DMS 273 treated with DMSO at 0.1 percent for 48 hours (cell line): ENCODE data around the gene GPA33.
"Not testable (repeated sequence)": the region's sequence is repeated elsewhere in the genome, so short reads cannot be mapped to it uniquely, and the experiment has no call there.

Source experiments
- DNase-seq: peaks from one replicate; lab custom pipeline; 2025; lab: John Stamatoyannopoulos, UW

The GPA33 gene

DNA sequence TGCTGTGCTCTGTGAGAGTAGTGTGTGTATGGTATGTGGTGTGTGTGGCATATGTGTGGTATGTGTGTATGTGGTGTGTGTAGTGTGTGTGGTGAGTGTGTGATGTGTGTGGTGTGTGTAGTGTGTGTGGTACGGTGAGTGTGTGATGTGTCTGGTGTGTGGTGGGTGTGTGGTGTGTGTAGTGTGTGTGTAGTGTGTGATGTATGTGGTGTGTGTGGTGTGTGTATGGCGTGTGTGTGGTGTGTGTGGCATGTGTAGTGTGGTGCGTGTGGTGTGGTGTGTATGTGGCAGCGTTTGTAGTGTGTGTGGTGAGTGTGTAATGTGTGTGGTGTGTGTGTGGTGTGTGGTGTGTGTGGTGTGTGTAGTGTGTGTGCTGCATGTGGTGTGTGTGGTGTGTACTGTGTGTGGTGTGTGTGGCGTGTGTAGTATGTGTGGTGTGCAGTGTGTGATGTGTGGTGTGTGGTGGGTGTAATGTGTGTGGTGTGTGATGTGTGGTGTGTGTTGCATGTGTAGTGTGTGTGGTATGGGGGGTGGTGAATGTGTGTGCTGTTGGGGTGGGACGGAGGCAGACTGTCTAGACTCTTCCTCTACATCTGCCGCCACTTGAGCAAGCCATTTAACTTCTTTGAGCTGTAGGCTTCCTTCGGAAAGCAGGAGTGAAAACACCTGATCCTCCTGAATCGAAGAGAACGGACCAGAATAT lies 33.5 kb downstream of the GPA33 start:
- peak; percentile 66 for DNase-seq

DNA sequence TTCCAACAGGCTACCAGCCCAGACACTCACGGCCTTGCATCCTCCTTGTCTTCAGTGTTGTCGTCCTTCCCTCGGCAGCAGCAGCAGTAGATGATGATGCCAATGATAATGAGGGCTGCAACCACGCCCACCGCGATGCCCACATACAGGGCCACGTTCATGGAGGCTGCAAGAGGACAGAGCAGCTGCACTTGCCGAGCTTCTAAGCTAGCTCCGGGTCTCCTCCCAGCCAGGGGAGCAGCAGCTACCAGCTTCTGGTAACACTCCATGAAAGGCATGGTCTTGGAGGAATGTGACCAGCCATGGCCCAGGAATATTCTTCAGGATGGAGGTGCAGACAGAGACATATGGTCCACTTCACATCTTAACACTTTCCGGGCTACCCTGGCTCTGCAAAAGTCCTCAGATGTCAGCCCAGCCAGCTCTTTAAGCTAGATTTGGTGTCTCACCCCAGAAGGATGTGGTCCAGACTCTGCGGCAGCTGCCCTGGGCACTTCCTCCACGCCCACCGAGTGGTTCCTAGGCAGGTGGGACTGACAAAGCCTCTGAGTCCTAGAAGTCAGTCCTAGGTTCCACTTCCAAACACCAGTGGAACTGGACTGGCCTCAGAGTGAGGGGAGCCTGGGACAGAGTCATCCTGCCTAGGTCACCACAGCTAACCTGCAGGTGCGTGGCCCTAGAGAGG lies 35.1 kb downstream of the GPA33 start:
- DNase-seq: no peak

DNA sequence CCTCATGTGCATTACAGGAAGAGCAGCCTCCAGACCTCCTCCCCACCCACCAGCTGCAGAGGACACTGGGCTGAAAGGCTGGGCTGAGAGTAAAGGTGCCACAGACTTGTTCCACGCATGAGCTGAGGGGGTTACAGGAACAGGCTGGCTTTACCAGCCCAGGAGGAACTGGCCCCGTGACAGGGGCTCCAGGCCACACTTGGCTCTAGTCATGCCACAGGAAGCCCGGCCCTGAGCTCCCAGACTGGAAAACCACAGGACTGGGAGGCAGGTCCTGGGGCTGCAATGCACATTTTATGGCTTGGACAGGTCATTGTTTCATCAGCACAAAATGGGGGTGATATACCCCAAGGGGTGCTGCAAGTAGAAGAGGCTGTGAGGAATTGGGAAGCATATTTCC lies 35.6 kb downstream of the GPA33 start:
- no peak for DNase-seq

DNA sequence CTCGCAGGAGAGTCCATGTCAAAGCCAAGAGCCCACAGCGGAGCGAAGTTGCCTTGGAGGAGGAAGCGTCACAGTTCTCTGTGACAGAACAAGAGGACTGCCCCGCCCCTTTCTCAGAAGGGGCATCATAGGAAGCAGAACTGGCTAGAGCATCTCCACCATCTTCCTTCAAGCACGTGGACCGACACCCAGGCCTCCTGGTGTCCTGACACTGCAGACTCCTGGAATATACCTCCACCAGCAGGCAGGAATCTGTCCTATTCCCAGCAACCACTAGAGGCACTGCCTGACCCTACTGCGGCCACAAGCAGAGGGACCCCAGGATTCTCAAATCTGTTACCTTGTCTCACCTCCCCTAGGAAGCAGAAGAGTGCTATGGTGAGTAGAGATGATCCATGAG lies 37.8 kb downstream of the GPA33 start:
- no peak for DNase-seq

DNA sequence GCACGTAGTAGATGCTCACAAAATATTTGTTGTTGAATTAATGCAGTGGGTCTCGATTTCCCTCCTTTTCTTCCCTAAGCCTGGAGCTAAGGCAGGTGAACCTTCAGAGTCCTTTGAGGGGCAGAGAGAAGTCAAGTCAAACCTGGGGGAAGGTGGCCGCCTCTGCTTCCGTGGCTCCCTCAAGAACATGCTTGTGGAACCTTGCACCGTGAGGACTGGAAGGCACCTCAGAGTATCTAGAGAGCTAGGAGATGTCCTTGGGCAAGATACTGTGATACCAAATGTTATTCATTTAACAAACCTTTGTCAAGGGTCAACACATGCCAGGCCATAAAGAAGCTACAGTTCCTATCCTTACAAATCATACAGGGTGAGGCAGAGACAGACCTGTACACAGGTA lies 38.3 kb downstream of the GPA33 start:
- DNase-seq: no peak

DNA sequence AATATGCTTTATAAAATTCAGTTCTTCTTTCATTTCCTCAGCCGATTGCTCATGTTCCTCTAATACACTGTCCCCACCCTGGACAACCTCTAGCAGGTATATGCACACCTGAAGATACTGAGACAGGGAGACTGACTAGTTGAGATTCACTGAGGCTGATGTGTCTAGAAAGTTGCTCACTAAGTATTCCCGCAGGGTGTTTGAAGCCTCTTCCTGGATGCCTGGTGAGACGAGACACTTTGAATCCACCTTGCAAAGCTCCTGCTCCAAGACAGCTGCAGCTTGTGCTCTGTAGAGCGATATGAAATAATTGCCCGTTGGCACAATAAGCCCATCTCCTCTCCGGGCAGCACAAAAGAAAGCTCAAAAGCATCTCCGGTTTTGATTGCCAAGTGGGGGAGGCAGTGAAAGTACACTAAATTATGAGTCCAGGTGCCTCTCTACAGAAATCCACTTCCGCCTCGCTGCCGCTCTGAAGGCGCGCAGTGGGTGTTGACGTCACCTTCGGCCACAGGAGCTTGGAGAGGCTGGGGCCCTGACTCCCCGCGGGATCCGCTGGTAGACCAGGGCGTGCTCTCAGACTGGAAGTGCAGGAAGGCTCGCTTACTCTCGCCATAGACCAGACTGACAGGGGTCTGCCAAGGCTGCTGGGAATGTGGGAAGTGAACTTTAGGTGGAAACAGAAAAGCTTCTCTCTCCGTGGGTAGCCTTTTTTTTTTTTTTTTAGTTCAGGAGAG lies 46.3 kb downstream of the GPA33 start:
- DNase-seq: peak; percentile 37

DNA sequence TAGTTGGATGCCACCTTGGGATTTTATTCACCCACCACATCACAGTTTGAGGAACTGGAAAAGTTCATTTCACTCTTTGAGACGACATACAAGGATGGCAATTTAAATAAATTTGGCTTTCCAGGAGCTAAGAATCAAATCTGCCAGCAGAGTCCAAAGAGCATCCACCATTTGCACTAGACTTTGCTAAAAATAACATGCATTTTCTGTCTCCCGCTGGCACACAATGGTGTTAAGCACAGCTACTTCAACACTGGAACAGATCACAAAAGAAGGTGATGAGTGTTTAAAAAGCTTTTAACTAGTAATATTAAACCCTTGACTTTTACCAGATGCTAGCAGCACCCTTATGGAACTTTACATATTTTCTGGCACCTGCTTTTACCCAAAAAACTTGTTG lies 56.5 kb downstream of the GPA33 start:
- DNase-seq: no peak

DNA sequence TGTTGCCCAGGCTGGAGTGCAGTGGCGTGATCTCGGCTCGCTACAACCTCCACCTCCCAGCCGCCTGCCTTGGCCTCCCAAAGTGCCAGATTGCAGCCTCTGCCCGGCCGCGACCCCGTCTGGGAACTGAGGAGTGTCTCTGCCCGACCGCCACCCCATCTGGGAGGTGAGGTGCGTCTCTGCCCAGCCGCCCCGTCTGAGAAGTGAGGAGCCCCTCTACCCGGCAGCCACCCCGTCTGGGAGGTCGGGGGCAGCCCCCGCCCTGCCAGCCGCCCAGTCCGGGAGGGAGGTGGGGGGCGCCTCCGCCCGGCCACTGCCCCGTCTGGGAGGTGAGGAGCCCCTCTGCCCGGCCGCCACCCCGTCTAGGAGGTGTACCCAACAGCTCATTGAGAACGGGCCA lies 60.6 kb downstream of the GPA33 start:
- not testable (repeated sequence) for DNase-seq

DNA sequence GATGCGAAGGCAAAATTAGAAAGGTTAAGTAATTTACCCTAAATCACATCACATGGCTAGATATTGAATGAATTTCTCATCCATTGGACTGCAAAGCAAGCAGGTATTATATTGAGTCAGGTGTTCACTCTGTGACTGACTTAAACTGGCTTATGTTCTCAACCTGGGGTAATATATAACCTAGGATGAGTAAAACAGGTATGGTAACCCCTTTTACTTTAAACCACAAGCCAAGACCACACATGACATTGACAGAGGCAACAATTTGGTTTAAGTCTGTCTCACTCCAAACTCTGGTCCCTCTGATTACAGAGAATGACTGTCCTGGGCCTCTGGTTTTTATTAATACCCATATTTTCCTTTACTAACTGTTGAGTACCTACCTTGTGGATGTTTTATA lies 67.8 kb downstream of the GPA33 start:
- DNase-seq: no peak

DNA sequence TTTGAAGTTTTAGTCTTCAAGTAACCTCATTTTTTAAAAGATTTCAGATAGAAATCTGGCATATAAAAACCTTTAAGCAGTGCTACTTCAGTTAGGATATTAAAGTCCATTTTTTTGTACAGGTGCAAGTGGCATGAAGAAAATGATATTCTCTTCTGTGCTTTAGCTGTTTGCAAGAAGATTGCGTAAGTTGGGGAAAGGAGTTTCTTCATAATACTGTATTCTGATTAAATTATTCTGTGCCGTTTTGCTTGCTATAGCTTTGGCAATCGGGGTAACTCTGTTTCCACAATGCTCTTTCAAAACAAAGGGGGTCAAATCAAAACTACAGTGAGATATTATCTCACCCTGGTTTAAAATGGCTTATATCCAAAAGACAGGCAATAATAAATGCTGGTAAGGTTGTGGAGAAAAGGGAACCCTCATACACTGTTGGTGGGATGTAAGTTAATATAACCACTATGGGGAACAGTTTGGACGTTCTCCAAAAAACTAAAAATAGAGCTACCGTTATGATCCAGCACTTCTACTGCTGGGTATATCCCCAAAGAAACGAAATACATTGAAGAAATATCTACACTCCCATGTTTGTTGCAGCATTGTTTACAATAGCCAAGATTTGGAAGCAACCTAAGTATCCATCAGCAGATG lies 74.0 kb downstream of the GPA33 start:
- DNase-seq: no peak

DNA sequence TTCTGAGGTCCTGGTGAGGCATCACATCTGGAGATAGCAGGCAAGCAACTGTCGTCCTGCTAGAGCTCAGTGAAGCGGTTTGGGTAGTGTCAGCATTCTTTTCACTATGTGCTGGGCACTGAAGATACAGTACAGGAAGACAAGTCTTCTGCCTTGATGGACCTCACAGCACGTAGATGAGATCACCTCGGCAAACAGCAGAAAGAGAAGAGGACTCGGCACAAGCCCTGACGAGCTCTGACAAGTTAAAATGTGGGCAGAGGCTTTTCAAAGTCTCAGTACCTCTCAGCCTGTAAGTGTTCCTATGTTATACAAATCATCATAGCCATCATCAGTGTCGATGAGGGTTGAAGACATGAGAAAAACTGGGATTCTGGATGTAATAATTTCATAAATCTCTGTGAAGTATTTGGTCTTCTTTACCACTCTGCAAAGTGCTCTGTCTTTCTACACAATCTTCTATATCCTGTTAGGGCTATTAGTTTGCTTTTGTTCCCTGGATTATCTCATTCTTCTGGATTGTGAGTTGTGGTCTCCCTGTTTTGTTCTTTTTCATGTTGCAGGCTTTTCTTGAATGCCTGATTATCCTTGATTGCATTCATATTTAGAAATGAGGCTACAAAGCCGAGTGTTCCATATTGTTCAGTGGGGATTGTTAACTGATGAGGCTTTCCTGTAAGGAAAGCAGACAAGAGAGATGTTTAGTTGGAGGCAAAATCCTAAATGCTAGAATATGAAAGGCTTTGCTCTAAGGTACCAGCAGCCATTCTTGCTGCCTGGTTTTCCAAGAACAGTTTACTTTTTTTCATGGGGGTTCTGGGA lies 76.9 kb downstream of the GPA33 start:
- DNase-seq: no peak

DNA sequence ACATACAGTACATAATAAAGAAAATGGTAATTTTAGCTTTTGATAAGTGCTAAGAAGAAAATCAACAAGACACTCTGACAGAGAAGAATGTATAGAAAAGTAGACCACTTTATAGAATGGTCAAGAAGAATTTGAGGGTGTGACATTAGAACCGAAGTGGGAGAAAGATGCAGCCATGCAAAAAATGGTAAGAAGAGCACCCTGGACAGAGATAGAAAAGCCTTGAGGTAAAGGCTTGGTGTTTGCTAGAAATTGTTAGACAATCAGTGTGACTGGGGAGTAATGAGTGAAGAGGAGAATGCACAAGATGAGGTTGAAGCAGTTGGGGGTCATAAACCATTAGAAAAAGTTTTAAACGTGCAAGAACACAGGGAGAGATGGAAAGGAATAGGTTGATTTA lies 77.6 kb downstream of the GPA33 start:
- no peak for DNase-seq

DNA sequence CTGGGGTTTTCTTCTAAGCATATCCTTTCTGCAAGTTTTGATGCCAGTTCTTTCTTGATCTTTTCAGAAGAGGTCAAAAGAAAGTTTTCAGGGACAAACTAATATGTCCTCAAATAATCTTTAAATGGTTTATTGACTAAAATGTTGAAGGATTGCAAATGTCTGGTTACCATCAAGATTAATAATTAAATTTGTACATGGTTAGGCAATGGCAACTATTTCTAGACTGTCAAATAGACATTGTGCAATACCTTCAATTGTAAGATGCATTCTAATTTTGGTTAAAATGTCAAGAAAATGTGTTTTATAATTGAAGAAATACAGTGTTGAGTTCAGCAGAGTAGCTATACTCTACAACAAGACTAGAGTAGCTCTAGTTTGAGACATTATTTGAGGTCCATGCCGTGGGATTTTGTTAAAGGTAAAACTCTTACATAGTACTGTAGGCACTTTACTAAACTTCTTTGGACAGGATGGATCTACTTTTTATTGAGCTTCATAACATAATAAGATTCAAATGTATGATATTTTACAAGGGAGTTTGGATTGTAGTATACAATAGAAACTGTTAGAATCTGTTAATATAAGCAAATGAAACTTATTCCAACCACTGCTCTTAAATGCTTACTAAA lies 78.5 kb downstream of the GPA33 start:
- no peak for DNase-seq

DNA sequence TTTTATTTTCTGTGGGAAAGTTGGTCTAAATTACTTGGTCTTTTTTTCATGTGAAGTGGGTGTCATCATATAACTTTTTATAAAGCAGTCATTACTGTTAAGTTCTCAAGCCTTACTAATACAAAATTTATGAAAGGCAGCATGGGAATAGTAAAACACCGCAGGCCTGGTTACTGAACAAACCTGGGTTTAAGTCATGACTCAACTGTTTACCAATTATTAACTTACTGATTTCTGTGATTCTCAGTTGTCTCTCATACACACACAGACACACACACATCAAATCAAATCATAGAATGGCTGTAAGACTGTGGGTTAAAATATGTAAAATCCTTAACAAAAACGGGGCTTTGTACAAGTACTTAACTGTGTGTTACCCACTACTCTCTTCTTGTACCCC lies 86.5 kb downstream of the GPA33 start:
- DNase-seq: no peak
